Nephron progenitor cell (in vitro differentiated cells): ENCODE measurements around the gene NTNG2.

Experiments used
- DNase-seq: peaks from one replicate; pipeline ENCODE4 v3.0.0; 2021
- H3K27ac Mint-ChIP-seq: 2 replicates; pipeline ENCODE4 v1.8.0; 2021; ENCODE audit warnings: mild to moderate bottlenecking, moderate library complexity, mixed read lengths
- H3K27me3 Mint-ChIP-seq: 2 replicates; pipeline ENCODE4 v1.8.0; 2021; ENCODE audit warnings: mild to moderate bottlenecking, low read depth, mixed read lengths; ENCODE audit not compliant: poor library complexity
- H3K36me3 Mint-ChIP-seq: 2 replicates; pipeline ENCODE4 v1.8.0; 2021; ENCODE audit warnings: low read depth, mixed read lengths
- H3K4me1 Mint-ChIP-seq: 2 replicates; pipeline ENCODE4 v1.8.0; 2021; ENCODE audit warnings: mixed read lengths
- H3K4me3 Mint-ChIP-seq: 2 replicates; pipeline ENCODE4 v1.8.0; 2021; ENCODE audit warnings: mild to moderate bottlenecking, moderate library complexity, mixed read lengths
- H3K9me3 Mint-ChIP-seq: 2 replicates; pipeline ENCODE4 v1.8.0; 2021; ENCODE audit warnings: mild to moderate bottlenecking, moderate library complexity, mixed read lengths
- CTCF ChIP-seq: fragments of 200-600 bp; sonication (generic); IDR thresholded peaks from 2 replicates; pipeline ENCODE4 v1.5.0; 2021; ENCODE audit warnings: antibody characterized with exemption

NTNG2 gene

GRCh38 chr9:132201780-132202703 is 40.2 kb downstream of the NTNG2 start:
- DNase-seq = peak; percentile 38
- Mint-ChIP-seq H3K27me3 (peaks cover 33% of the 10 kb centered on the region), H3K27ac (no peak overlapping the region), H3K4me3 (no peak overlapping the region), H3K9me3 (peaks cover 17% of the 10 kb centered on the region), H3K4me1 (peaks cover 14% of the 10 kb centered on the region), H3K36me3 (no peaks in the 10 kb centered on the region)
- no peak for TF ChIP-seq CTCF

- no peak overlapping the region for H3K27ac Mint-ChIP-seq
- no peak for TF ChIP-seq CTCF
- H3K4me3 Mint-ChIP-seq = no peak overlapping the region
- no peak for DNase-seq
- no peaks in the 10 kb centered on the region for H3K36me3 Mint-ChIP-seq
- peaks cover 30% of the 10 kb centered on the region for H3K4me1 Mint-ChIP-seq
- peaks cover 11% of the 10 kb centered on the region for H3K9me3 Mint-ChIP-seq
- peaks cover 30% of the 10 kb centered on the region for H3K27me3 Mint-ChIP-seq
Observed at GRCh38 chr9:132204883-132205282, 43.0 kb downstream of the NTNG2 start.

GRCh38 chr9:132207215-132207614 is 45.4 kb downstream of the NTNG2 start:
- H3K9me3 Mint-ChIP-seq = peaks cover 11% of the 10 kb centered on the region
- H3K27ac Mint-ChIP-seq = no peak overlapping the region

GRCh38 chr9:132207839-132208615 is 46.2 kb downstream of the NTNG2 start:
- Mint-ChIP-seq H3K4me3 (no peak overlapping the region), H3K4me1 (peaks cover 16% of the 10 kb centered on the region), H3K36me3 (no peaks in the 10 kb centered on the region), H3K9me3 (peaks cover 11% of the 10 kb centered on the region), H3K27ac (no peak overlapping the region), H3K27me3 (peaks cover 25% of the 10 kb centered on the region)
- no peak for TF ChIP-seq CTCF
- DNase-seq = no peak

More at GRCh38 chr9:132207215-132207614, 45.4 kb downstream of the NTNG2 start:
- no peaks in the 10 kb centered on the region for H3K36me3 Mint-ChIP-seq
- TF ChIP-seq CTCF = no peak
- peaks cover 25% of the 10 kb centered on the region for H3K27me3 Mint-ChIP-seq
- no peak overlapping the region for H3K4me3 Mint-ChIP-seq
- DNase-seq = no peak
- peaks cover 22% of the 10 kb centered on the region for H3K4me1 Mint-ChIP-seq

GRCh38 chr9:132209228-132209627 is 47.4 kb downstream of the NTNG2 start:
- H3K4me3 Mint-ChIP-seq = no peak overlapping the region
- peaks cover 11% of the 10 kb centered on the region for H3K9me3 Mint-ChIP-seq
- no peak overlapping the region for H3K27ac Mint-ChIP-seq
- H3K36me3 Mint-ChIP-seq = no peaks in the 10 kb centered on the region
- TF ChIP-seq CTCF = no peak
- H3K27me3 Mint-ChIP-seq = peaks cover 21% of the 10 kb centered on the region
- no peak for DNase-seq
- peaks cover 25% of the 10 kb centered on the region for H3K4me1 Mint-ChIP-seq
